Measurements from ENCODE around the gene LHX6. TPM values are rescaled to one million over a fixed set of nuclear protein-coding genes. Genes with fewer than 3 reads are reported as not detected.

LHX6 gene
- total and polyA plus RNA-seq, 9 of the 15 experiments (the other 6 are each of a cell fraction or from before 2014, with no cell fraction given): 2.8 to 16.3 (median 7.9) TPM

- TF ChIP-seq MTA2 (IDR thresholded peaks at IDR 0.05; ENCODE audit: low read depth): no peak
- peak; percentile 68 for TF ChIP-seq E2F4 (CRISPR knock-in tag; IDR thresholded peaks at IDR 0.05; ENCODE audit: low read depth)
- TF ChIP-seq ZNF12 (CRISPR knock-in tag; IDR thresholded peaks at IDR 0.05): no peak; the same call in 1 of the 2 replicates
- TF ChIP-seq ZBTB5 (IDR thresholded peaks at IDR 0.05): no peak
- TF ChIP-seq ZNF449 (CRISPR knock-in tag; IDR thresholded peaks at IDR 0.05): no peak
- TF ChIP-seq HIVEP1 (CRISPR knock-in tag; IDR thresholded peaks at IDR 0.05): no peak
- peak; percentile 77; the same call in 1 of the 2 replicates for TF ChIP-seq BRD4 (IDR thresholded peaks at IDR 0.05)
- no peak for TF ChIP-seq RBM34 (IDR thresholded peaks at IDR 0.05; ENCODE audit: borderline replicate concordance, insufficient read depth, low read length)
- TF ChIP-seq HMGXB4 (CRISPR knock-in tag; IDR thresholded peaks at IDR 0.05): no peak
- 0 out of 2 replicates have a peak, but pooled peaks have one; percentile 16 for TF ChIP-seq ELF4 (CRISPR knock-in tag; IDR thresholded peaks at IDR 0.05)
- TF ChIP-seq ZNF77 (CRISPR knock-in tag; IDR thresholded peaks at IDR 0.05): no peak
- TF ChIP-seq MXI1 (IDR thresholded peaks at IDR 0.05; ENCODE audit: low read depth, low read length): peak; percentile 66
- no peak for TF ChIP-seq CEBPZ (IDR thresholded peaks at IDR 0.05; ENCODE audit: borderline replicate concordance, low read depth, low read length)
- TF ChIP-seq HNRNPL (IDR thresholded peaks at IDR 0.05; ENCODE audit: low read depth, low read length): no peak
- TF ChIP-seq TEAD2 (tag; IDR thresholded peaks at IDR 0.05): no peak
- TF ChIP-seq ILK (tag; IDR thresholded peaks at IDR 0.05; ENCODE audit: borderline replicate concordance, low read depth): no peak
- peak; percentile 65; the same call in 1 of the 2 replicates for TF ChIP-seq HDAC2 (IDR thresholded peaks at IDR 0.05)
- no peak for TF ChIP-seq RAD21 (CRISPR knock-in tag; conservative IDR thresholded peaks at IDR 0.05 in 1 of 2, IDR thresholded peaks at IDR 0.05 in 1 of 2)
Observed at GRCh38 chr9:122264360-122265148, 35.8 kb upstream of the LHX6 start, which contains the start of the genes MRRF and RBM18 (continued).

Measured in K562 (cell line).